HG02642 (cell line): ENCODE data around the gene IL17RD.

Experiments used
- ATAC-seq: cut with Tn5 transposase; IDR thresholded peaks from one replicate; pipeline ENCODE4 v1.9.1; 2021; ENCODE audit warnings: mild to moderate bottlenecking; ENCODE audit not compliant: unreplicated experiment, poor library complexity

IL17RD gene

GRCh38 chr3:57164657-57165573 is at the start of gene IL17RD:
TSS of gene IL17RD (minus strand) at chr3:57165353. CDS start at chr3:57165286, 67 bp downstream.
- ATAC-seq, result peak; percentile 48

- no peak for ATAC-seq
These were observed 41.3 kb upstream of the IL17RD start for GRCh38 chr3:57206423-57206822.

DNA sequence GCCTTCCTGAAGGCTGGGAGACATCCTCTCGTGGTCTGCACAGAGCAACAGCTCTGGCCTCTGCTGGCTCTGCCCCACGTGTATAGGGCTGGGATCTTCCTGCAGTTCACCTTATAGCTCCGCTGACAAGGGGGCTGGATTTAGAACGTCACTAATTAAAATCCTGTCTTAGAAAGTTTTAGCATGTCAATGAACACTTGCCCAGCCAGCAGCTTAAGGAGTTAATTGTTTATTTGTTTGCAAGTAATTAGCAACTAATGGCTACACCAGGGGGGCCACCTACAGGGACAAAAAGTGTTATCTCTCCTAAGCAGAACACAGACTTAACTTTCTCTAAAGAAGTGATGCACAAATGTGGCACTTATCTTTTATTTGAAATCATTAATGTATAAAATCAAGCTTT is 34.7 kb upstream of the IL17RD start, which contains the start of gene HESX1:
HESX1 (minus strand) TSS at position 84 of the 403 bp plus-strand sequence; CDS start at position 24, 60 bp downstream.
- no peak for ATAC-seq

DNA sequence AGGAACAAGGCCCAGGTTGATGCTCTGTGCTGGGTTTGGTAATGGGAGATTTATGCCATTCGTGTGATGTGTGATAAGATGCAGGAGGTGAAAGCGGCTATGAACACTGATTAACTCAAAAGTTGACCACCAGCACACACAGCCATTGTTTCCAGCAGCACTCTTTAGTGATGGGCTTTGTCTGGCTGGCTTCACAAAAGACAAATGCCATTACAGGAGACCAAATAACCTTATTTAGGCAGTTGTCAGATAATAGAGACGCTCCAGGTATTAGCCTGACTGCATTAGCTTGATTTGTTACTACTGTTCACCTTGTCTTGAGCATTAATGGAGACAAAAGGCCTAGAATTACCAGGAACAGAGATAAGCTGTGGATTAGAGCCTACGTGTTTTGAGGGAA is 29.5 kb upstream of the IL17RD start:
- ATAC-seq, result no peak

DNA sequence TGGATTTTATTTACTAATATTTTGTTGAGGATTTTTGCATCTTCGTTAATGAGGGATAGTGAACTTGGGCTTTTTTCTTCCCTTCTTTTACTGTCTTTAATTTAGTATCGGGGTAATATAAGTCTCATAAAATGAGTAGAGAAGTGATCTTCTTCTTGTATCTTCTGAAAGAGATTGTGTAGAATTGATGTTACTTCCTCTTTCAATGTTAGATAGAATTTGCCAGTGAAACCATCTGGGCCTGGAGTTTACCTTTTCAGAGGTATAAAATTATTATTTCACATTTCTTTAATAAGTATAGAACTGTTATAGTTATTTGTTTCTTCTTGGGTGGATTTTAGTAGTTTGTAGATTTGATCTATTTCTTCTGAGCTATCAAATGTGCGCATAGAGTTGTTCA is 26.9 kb upstream of the IL17RD start:
- no peak for ATAC-seq

DNA sequence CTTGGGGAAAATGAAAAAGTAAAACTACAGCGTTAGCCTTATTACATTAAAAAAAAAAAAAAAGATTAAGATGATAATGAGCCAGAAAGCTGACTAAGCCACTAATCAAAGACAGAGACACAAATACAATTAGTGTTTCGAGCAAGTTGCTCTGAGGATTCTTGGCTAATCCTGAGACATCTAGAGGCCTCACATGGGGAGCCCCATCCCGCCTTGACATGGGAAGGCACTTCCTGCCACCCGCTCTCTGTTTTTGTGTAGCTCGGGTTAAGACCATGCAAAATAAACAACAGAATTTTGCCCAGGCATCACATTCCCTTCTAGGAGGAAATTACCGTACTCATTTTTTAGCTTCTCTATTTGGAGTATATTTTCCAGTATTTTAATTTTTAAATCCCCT is 19.4 kb upstream of the IL17RD start:
- ATAC-seq, result no peak

- ATAC-seq, result no peak
These were observed 14.6 kb upstream of the IL17RD start for GRCh38 chr3:57179580-57180410.

- ATAC-seq, result no peak
These were observed 10.9 kb upstream of the IL17RD start for GRCh38 chr3:57176045-57176444.

GRCh38 chr3:57173687-57174086 is 8.5 kb upstream of the IL17RD start:
- ATAC-seq, result no peak

DNA sequence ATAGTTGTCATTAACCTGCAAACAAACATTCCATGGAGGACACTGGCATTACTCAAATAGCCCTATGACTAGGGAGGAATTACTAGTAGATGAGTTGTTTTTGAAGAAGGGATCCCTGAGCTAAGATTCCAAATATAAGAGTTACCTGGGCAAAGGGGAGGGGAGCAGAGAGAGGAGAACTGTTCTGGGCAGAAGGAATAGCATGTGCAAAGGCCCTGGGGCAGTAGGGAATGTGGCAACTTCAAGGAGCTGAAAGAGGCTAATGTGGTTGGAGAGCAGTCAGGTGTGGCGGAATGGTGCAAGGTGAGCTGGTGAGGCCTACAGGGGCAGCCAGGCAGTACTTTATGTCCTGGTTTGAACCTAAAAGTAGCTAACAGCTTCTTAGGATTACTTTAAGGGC is 5.8 kb upstream of the IL17RD start:
- ATAC-seq, result no peak

DNA sequence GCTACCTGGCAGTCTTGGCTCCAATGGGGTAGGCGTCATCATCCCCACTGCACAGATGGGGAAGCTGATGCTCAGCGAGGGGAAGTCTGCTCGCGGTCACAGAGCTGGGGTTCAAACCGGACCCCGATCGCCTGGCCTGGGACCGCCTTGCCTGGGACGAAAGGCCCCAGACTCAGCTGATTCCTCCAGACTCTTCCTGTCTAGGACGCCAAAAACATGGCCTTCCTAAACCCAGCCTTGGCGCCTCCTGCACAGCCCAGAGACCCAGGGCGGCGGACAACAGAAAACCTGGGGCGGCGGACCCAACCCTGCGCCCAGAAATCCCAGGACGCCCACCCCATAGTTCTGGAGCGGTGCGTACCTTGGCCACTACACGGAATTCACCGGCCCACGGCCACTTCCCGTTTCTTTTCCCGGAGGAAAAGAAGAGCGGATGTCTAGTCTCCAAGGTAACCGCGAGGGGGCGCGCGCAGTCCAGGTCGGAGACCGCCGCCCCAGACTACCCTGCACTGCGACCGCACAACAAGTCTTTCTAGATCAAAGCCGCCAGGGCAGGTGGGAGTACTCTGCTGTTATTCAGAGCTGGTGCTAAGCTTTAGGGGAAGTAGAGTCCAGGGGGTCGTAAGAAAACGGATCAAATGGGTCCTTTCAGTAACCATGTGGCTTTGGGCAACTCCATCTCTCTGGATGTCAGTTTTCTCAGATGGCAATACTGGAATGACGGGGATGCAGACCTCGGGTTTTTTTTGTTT is 4.9 kb upstream of the IL17RD start:
- ATAC-seq, result peak; percentile 77

DNA sequence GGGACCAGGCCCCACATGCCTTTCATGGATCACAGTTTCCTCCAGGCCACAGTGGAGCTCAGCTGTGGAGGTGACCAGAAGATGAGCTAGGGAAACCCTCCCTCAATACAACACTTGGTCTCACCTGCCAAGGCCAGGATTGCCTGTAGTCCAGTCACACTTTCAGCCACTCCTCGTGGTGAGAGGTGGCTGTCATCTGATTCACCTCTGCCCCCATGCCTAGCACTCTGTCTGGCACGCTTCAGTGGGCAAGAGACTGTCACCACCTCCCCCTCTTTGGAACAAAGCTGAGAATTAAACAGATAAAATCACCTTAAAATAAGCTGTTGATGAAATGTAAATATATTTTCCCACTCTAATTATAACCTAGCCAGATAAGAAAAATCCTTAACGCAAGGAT is 4.0 kb upstream of the IL17RD start:
- ATAC-seq, result no peak

- no peak for ATAC-seq
These were observed 3.0 kb upstream of the IL17RD start for GRCh38 chr3:57168151-57168550.

GRCh38 chr3:57166660-57167059 is 1.5 kb upstream of the IL17RD start:
- ATAC-seq, result no peak

DNA sequence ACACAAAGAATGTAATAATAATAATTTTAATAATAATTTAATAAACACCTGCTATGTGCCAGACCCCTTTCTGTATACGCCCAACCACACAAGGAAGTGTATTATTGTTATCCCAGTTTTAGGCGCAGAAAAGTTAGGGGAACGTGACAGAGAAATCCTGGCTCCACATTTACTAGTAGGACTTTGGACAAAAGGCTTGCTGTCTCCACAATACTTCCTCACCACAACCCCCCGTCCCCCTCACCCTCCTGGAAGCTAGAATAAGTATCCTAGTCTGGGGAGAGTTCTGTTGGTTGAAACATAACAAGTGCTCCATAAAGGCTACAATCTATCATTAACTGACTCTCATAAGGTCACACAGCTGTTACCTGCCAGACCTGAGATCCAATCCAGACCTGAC is 488 bp upstream of the IL17RD start:
- ATAC-seq, result no peak

DNA sequence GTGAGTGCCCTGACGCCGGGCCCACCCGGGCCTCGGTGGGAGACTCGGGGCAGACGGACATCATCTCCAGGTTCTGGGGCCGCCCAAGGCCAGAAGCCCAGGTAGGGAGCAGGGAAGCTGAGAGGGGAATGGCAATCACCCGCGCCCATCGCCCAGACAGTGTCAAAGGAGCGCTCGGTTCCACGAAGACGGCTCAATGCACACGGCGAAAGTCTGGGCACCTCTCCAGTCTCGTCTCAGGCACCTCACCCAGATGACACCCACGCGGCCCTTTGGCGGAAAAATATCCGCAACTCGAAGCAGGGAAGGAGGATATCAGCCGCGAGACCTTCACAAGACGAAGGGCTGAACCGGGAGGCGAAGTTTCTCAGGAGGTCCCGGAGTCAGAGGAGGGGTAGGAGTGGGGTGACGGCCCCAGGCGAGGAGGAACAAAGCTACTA is 916 bp downstream of the IL17RD start:
- peak; percentile 15 for ATAC-seq

DNA sequence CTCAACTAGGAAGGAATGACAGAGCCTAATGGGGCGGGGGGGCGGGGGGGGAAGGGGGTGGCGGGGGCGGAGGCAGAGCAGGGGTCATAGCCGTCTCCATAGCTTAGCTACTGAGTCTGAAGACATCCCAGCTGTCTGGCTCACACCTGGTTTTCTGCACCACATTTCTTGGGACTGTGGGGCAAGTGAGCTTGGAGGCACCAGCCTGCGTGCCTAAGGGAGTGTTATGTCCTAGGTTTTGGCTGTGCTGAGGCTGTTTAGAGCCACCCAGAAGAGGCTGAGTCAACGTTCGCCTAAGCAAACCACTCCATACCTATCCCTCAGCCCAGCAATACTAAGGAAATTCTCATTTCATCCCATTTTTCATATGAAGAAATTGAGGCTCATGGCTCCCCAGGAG is 1.4 kb downstream of the IL17RD start:
- no peak for ATAC-seq

DNA sequence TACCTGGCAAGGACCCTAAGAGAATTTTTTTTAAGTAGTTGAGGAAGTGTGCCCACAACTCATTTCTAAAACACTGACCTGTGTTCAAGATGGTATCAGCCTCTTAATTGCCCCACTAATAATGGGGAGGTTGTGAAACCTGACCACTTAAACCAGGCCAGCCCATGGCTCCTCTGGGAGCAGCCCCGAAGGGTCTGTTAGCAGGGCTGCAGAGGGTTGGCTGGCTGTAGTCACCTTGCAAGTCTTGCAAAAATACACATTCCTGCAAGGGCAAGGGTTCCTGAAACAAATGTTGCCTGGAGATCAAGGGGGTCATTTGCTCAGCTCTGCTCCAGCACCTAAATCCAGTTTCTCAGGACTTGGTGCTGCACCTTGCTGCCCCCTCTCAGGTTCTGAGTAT is 3.2 kb downstream of the IL17RD start:
- no peak for ATAC-seq

DNA sequence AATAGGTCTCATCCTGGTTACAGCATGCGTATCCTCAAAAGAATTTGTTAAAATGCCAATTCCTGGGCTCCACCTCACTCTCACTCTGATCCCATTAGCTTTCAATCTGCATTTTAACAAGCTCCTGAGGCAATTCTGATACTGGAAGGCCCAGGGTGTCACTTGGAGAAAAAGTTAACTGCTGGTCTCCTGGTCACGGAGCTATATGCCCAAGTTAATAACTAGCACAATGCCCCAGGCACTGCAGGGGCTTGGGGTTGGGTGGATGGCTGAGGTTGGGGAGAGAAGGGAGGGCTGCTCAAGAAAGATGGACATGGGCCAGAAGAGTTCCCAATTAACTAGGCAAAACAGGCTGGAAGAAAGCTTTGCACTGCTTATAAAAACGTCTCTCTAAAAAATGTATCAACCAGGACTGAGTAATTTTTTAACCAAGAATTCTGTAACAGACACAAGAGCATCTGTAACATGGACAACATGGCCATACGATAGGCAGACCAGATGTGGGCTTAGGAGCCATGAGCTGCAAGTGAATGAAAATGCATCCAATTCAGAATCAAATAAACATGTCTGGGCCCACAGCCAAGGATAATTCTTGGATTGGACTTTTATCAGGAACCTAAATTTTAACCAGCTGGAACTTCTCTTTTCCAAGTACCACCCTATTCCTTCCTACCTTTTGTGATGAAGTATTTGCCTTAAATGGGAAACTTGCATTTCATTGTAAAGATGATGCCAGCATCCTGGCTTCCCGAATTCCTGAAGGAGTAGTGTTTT is 4.2 kb downstream of the IL17RD start:
- no peak for ATAC-seq
